Measurements from ENCODE around the gene ZRSR2.

- TF ChIP-seq SUZ12 (IDR thresholded peaks at IDR 0.05; ENCODE audit: extremely low read depth, insufficient read depth, insufficient read length) (no peak), YY1 (IDR thresholded peaks at IDR 0.05; ENCODE audit: insufficient read depth, insufficient read length) (no peak), ZNF274 (IDR thresholded peaks at IDR 0.05; ENCODE audit: low read depth, low read length) (no peak)
Observed at GRCh38 chrX:15769300-15769954, 20.9 kb upstream of the ZRSR2 start.
